RWPE2 (cell line): ENCODE measurements around the gene FAM3B.

Experiments
- ATAC-seq: fragments of 200-7000 bp; cut with Tn5 transposase; 3 replicates; pipeline ENCODE4 v1.9.1; 2021; ENCODE audit warnings: low read depth
- DNase-seq: peaks from one replicate; pipeline ENCODE4 v3.0.0-alpha.2; 2020; ENCODE audit warnings: low spot score
- H3K27ac ChIP-seq: fragments of 450-650 bp; 2 replicates; pipeline ENCODE4 v1.5.1; 2017; ENCODE audit warnings: mild to moderate bottlenecking; ENCODE audit not compliant: poor library complexity, severe bottlenecking
- H3K27me3 ChIP-seq: fragments of 250-450 bp; sonication (Bioruptor Pico); 2 replicates; pipeline ENCODE4 v1.5.1; 2021; ENCODE audit warnings: mild to moderate bottlenecking, moderate library complexity; ENCODE audit not compliant: insufficient read depth, poor library complexity, severe bottlenecking
- H3K36me3 ChIP-seq: fragments of 250-450 bp; sonication (Bioruptor Pico); 2 replicates; pipeline ENCODE4 v1.5.1; 2020; ENCODE audit warnings: low read depth, mild to moderate bottlenecking, moderate library complexity
- H3K4me1 ChIP-seq: fragments of 250-450 bp; sonication (Bioruptor Pico); 2 replicates; pipeline ENCODE4 v1.5.1; 2021; ENCODE audit warnings: mild to moderate bottlenecking, moderate library complexity; ENCODE audit not compliant: insufficient read depth, poor library complexity, severe bottlenecking
- H3K4me3 ChIP-seq: fragments of 250-450 bp; sonication (Bioruptor Pico); 2 replicates; pipeline ENCODE4 v1.5.1; 2021; ENCODE audit warnings: mild to moderate bottlenecking, moderate library complexity; ENCODE audit not compliant: severe bottlenecking
- H3K9me3 ChIP-seq: fragments of 250-450 bp; sonication (Bioruptor Pico); 2 replicates; pipeline ENCODE4 v1.5.1; 2021; ENCODE audit warnings: mild to moderate bottlenecking, moderate library complexity; ENCODE audit not compliant: severe bottlenecking
- CTCF ChIP-seq: fragments of 450-650 bp; IDR thresholded peaks from one replicate; pipeline ENCODE4 v1.5.1; 2017; ENCODE audit warnings: mild to moderate bottlenecking, moderate library complexity; ENCODE audit not compliant: poor library complexity, severe bottlenecking

The FAM3B gene

DNA sequence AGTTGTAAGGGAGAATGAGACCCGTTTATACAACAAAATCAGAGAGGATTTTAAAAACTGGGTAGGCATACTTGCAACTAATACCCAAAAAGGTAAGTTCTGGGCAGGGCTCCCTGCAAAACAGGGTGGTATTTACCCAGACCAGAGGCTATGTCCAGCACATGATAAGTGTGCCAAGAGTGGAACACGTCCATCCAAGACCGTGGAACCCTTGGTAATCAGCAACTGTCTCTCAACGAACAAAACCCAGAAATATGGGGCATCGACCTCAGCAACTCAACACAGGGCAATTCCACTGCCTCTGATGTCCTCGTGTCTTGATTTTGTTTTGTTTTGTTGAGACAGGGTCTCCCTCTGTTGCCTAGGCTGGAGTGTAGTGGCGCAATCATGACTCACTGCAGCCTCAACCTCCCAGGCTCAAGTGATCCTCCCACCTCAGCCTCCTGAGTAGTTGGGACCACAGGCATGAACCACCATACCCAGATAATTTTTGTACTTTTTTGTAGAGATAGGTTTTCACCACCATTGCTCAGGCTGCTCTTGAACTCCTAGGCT lies 82.7 kb downstream of the FAM3B start:
- Histone ChIP-seq H3K27me3 (no peaks in the 10 kb centered on the region), H3K4me3 (no peak overlapping the region), H3K4me1 (no peaks in the 10 kb centered on the region), H3K27ac (no peak overlapping the region), H3K36me3 (no peaks in the 10 kb centered on the region), H3K9me3 (no peaks in the 10 kb centered on the region)
- DNase-seq (no peak), ATAC-seq (no peak)
- TF ChIP-seq CTCF = no peak

- no peaks in the 10 kb centered on the region for H3K4me1 ChIP-seq
- no peaks in the 10 kb centered on the region for H3K27me3 ChIP-seq
- H3K4me3 ChIP-seq = no peak overlapping the region
- ATAC-seq = no peak
- no peak for TF ChIP-seq CTCF
- no peaks in the 10 kb centered on the region for H3K36me3 ChIP-seq
- DNase-seq = no peak
- H3K9me3 ChIP-seq = no peaks in the 10 kb centered on the region
- H3K27ac ChIP-seq = no peak overlapping the region
Observed at GRCh38 chr21:41402231-41402630, 85.6 kb downstream of the FAM3B start.

- H3K4me3 ChIP-seq = no peak overlapping the region
- no peak for ATAC-seq
- no peaks in the 10 kb centered on the region for H3K4me1 ChIP-seq
- no peaks in the 10 kb centered on the region for H3K27me3 ChIP-seq
- no peak for DNase-seq
- no peaks in the 10 kb centered on the region for H3K9me3 ChIP-seq
- no peak for TF ChIP-seq CTCF
- H3K27ac ChIP-seq = no peak overlapping the region
- H3K36me3 ChIP-seq = no peaks in the 10 kb centered on the region
Observed at GRCh38 chr21:41402796-41403195, 86.2 kb downstream of the FAM3B start.

DNA sequence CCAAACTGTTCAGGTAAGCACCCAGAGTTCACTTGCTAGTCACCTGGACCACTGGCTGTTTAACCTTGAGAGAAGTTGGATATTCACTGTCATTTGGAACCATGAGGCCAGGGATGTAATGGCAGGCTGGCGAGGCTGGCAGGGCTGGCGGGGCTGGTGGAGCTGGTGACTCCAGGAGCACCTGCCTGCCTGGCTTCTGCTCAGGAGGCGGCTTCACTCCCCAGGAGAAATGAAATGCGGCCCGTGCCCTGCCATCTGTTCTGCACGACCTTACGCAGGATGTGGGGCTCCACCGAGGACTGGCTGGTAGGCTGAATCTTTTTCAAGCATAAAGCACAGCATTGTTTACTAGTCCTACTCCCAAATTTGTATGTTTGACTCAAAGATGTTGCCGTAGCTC lies 86.7 kb downstream of the FAM3B start:
- Histone ChIP-seq H3K9me3 (no peaks in the 10 kb centered on the region), H3K4me3 (no peak overlapping the region), H3K36me3 (no peaks in the 10 kb centered on the region), H3K4me1 (no peaks in the 10 kb centered on the region), H3K27ac (no peak overlapping the region), H3K27me3 (no peaks in the 10 kb centered on the region)
- no peak for TF ChIP-seq CTCF
- ATAC-seq (no peak), DNase-seq (no peak)

GRCh38 chr21:41403966-41404365 lies 87.4 kb downstream of the FAM3B start:
- no peaks in the 10 kb centered on the region for H3K36me3 ChIP-seq
- TF ChIP-seq CTCF = no peak
- no peaks in the 10 kb centered on the region for H3K9me3 ChIP-seq
- DNase-seq (no peak), ATAC-seq (no peak)
- H3K27ac ChIP-seq = no peak overlapping the region
- H3K4me3 ChIP-seq = no peak overlapping the region
- H3K4me1 ChIP-seq = no peaks in the 10 kb centered on the region
- H3K27me3 ChIP-seq = no peaks in the 10 kb centered on the region
